Astrocyte (in vitro differentiated cells and primary cell): Measurements from ENCODE around the gene NIT1.

Experiments
- EZH2 ChIP-seq: IDR thresholded peaks from 2 replicates; pipeline ENCODE4 v1.6.1; 2012; ENCODE audit warnings: mild to moderate bottlenecking, low read length, inconsistent platforms; ENCODE audit not compliant: insufficient read depth
- TF ChIP-seq, protein P1 (sequence below): IDR thresholded peaks from 2 replicates; pipeline ENCODE4 v1.5.1; 2011; ENCODE audit warnings: low read depth, mild to moderate bottlenecking, inconsistent platforms, low read length, moderate library complexity; ENCODE audit not compliant: insufficient read depth

GRCh38 chr1:161113915-161114314, 4.0 kb upstream of the NIT1 start:
- TF ChIP-seq, protein P1, sequence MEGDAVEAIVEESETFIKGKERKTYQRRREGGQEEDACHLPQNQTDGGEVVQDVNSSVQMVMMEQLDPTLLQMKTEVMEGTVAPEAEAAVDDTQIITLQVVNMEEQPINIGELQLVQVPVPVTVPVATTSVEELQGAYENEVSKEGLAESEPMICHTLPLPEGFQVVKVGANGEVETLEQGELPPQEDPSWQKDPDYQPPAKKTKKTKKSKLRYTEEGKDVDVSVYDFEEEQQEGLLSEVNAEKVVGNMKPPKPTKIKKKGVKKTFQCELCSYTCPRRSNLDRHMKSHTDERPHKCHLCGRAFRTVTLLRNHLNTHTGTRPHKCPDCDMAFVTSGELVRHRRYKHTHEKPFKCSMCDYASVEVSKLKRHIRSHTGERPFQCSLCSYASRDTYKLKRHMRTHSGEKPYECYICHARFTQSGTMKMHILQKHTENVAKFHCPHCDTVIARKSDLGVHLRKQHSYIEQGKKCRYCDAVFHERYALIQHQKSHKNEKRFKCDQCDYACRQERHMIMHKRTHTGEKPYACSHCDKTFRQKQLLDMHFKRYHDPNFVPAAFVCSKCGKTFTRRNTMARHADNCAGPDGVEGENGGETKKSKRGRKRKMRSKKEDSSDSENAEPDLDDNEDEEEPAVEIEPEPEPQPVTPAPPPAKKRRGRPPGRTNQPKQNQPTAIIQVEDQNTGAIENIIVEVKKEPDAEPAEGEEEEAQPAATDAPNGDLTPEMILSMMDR: no peak
- TF ChIP-seq EZH2: no peak
